Measurements from ENCODE around the gene CLSTN2. TPM values are rescaled to one million over a fixed set of nuclear protein-coding genes. Genes with fewer than 3 reads are reported as not detected.

CLSTN2 gene
- total RNA-seq, 1 experiment from 2014 or later = 0.07 TPM

- Mint-ChIP-seq H3K4me3 (ENCODE audit: low read depth, unreplicated experiment) (no peak overlapping the region), H3K36me3 (ENCODE audit: insufficient read depth, unreplicated experiment) (no peaks in the 10 kb centered on the region), H3K4me1 (ENCODE audit: low read depth, unreplicated experiment) (no peaks in the 10 kb centered on the region), H3K27ac (ENCODE audit: unreplicated experiment) (no peak overlapping the region), H3K9me3 (ENCODE audit: low read depth, unreplicated experiment) (no peaks in the 10 kb centered on the region), H3K27me3 (ENCODE audit: unreplicated experiment) (peaks cover 58% of the 10 kb centered on the region)
- intact Hi-C loops (cut with micrococcal nuclease; ENCODE audit: unreplicated experiment) = loop anchor here (5.0 to 10.0 kb wide), 2 partner anchors 182 to 309 kb away; no protein-coding TSS in a partner anchor
- BruUV-seq (replicated peaks) = no TSS peak
- CTCF ChIA-PET = no interaction called here
- no peak for TF ChIP-seq CTCF (IDR thresholded peaks at IDR 0.05; ENCODE audit: unreplicated experiment)
- no peak for DNase-seq
Observed at GRCh38 chr3:140555666-140556065, 620.7 kb downstream of the CLSTN2 start.

GRCh38 chr3:140557476-140557875 lies 622.5 kb downstream of the CLSTN2 start:
- intact Hi-C loops (cut with micrococcal nuclease; ENCODE audit: unreplicated experiment) = loop anchor here (5.0 to 10.0 kb wide), 2 partner anchors 180 to 307 kb away; no protein-coding TSS in a partner anchor
- Mint-ChIP-seq H3K27me3 (ENCODE audit: unreplicated experiment) (peaks cover 59% of the 10 kb centered on the region), H3K9me3 (ENCODE audit: low read depth, unreplicated experiment) (no peaks in the 10 kb centered on the region), H3K36me3 (ENCODE audit: insufficient read depth, unreplicated experiment) (no peaks in the 10 kb centered on the region), H3K27ac (ENCODE audit: unreplicated experiment) (no peak overlapping the region), H3K4me3 (ENCODE audit: low read depth, unreplicated experiment) (no peak overlapping the region), H3K4me1 (ENCODE audit: low read depth, unreplicated experiment) (no peaks in the 10 kb centered on the region)
- no TSS peak for BruUV-seq (replicated peaks)
- CTCF ChIA-PET = no interaction called here
- TF ChIP-seq CTCF (IDR thresholded peaks at IDR 0.05; ENCODE audit: unreplicated experiment) = no peak
- DNase-seq = no peak

- H3K4me1 Mint-ChIP-seq (ENCODE audit: low read depth, unreplicated experiment) = no peaks in the 10 kb centered on the region
- peaks cover 3% of the 10 kb centered on the region for H3K9me3 Mint-ChIP-seq (ENCODE audit: low read depth, unreplicated experiment)
- CTCF ChIA-PET = interaction anchor here (0.6 kb wide), 1 partner anchor 163 kb away, joined by 3 read pairs; no protein-coding TSS in a partner anchor
- no TSS peak for BruUV-seq (replicated peaks)
- H3K27me3 Mint-ChIP-seq (ENCODE audit: unreplicated experiment) = peaks cover 48% of the 10 kb centered on the region
- intact Hi-C loops (cut with micrococcal nuclease; ENCODE audit: unreplicated experiment) = loop anchor here (5.0 to 10.0 kb wide), 2 partner anchors 178 to 305 kb away; no protein-coding TSS in a partner anchor
- DNase-seq = no peak
- no peak overlapping the region for H3K4me3 Mint-ChIP-seq (ENCODE audit: low read depth, unreplicated experiment)
- no peak for TF ChIP-seq CTCF (IDR thresholded peaks at IDR 0.05; ENCODE audit: unreplicated experiment)
- no peaks in the 10 kb centered on the region for H3K36me3 Mint-ChIP-seq (ENCODE audit: insufficient read depth, unreplicated experiment)
- H3K27ac Mint-ChIP-seq (ENCODE audit: unreplicated experiment) = no peak overlapping the region
Observed at GRCh38 chr3:140559546-140559945, 624.6 kb downstream of the CLSTN2 start.

GRCh38 chr3:140563206-140563760 lies 628.3 kb downstream of the CLSTN2 start:
- no TSS peak for BruUV-seq (replicated peaks)
- no peak for TF ChIP-seq CTCF (IDR thresholded peaks at IDR 0.05; ENCODE audit: unreplicated experiment)
- DNase-seq = no peak
- no peak overlapping the region for H3K27ac Mint-ChIP-seq (ENCODE audit: unreplicated experiment)
- H3K4me3 Mint-ChIP-seq (ENCODE audit: low read depth, unreplicated experiment) = no peak overlapping the region
- peaks cover 6% of the 10 kb centered on the region for H3K9me3 Mint-ChIP-seq (ENCODE audit: low read depth, unreplicated experiment)
- H3K27me3 Mint-ChIP-seq (ENCODE audit: unreplicated experiment) = peaks cover 42% of the 10 kb centered on the region
- CTCF ChIA-PET = no interaction called here
- H3K4me1 Mint-ChIP-seq (ENCODE audit: low read depth, unreplicated experiment) = no peaks in the 10 kb centered on the region
- no peaks in the 10 kb centered on the region for H3K36me3 Mint-ChIP-seq (ENCODE audit: insufficient read depth, unreplicated experiment)
- intact Hi-C loops (cut with micrococcal nuclease; ENCODE audit: unreplicated experiment) = no loop called here
